ENCODE measurements around the gene HAGH. TPM values are rescaled to one million over a fixed set of nuclear protein-coding genes. Genes with fewer than 3 reads are reported as not detected.

The HAGH gene
- total RNA-seq, 1 experiment from 2014 or later = 36.0 TPM

DNA sequence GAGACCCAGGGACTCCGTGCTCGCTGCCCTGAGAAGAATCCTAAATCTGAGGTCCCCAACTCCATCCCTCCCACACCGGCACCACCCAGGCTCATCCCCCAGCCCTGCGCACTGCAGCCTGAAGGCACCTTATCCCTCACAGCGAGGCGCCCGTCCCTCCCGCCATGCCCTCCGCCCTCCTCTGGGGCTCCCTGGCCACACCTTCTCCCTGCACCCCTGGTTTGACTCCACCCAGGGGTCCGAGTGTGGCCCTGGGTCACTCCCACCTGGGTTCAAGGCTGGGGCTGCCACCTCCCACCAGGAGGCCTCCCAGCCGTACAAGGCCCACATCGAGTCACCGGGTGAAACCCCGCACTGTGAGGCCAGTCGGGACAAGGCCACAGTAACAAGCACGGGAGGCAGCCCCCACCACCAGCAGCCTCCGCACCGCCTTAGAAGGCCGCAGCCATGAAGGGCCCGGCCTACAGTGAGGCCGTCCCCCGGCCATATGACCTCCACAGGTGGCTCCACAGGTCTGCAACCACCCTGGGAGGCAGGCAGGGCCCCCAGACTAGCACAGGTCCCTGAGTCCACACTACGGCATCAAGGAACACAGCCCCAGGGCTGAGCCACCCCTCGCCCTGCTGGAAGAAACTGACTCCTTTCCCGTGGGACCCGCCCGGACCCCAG lies 8.3 kb downstream of the HAGH start (continued):
- TF ChIP-seq ZNF671 (CRISPR knock-in tag; IDR thresholded peaks at IDR 0.05) = no peak
- TF ChIP-seq NFE2L1 (CRISPR knock-in tag; IDR thresholded peaks at IDR 0.05) = no peak
- TF ChIP-seq, protein P1, sequence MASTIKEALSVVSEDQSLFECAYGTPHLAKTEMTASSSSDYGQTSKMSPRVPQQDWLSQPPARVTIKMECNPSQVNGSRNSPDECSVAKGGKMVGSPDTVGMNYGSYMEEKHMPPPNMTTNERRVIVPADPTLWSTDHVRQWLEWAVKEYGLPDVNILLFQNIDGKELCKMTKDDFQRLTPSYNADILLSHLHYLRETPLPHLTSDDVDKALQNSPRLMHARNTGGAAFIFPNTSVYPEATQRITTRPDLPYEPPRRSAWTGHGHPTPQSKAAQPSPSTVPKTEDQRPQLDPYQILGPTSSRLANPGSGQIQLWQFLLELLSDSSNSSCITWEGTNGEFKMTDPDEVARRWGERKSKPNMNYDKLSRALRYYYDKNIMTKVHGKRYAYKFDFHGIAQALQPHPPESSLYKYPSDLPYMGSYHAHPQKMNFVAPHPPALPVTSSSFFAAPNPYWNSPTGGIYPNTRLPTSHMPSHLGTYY (CRISPR knock-in tag; IDR thresholded peaks at IDR 0.05) = no peak
- no peak for TF ChIP-seq IRF2 (CRISPR knock-in tag; IDR thresholded peaks at IDR 0.05; ENCODE audit: borderline replicate concordance, low read depth)

GRCh38 chr16:1817716-1818115 lies 8.9 kb downstream of the HAGH start:
- ChIA-PET CTCF (no interaction called here), POLR2A (no interaction called here)
- no peak for DNase-seq (ENCODE audit: low spot score)
- no peak for ATAC-seq
- TF ChIP-seq EMX1 (CRISPR knock-in tag; IDR thresholded peaks at IDR 0.05) (no peak), E2F5 (CRISPR knock-in tag; IDR thresholded peaks at IDR 0.05) (no peak), TCF7 (CRISPR knock-in tag; IDR thresholded peaks at IDR 0.05; ENCODE audit: low read depth) (no peak), FOXJ3 (CRISPR knock-in tag; IDR thresholded peaks at IDR 0.05; ENCODE audit: borderline replicate concordance) (no peak), TP53 (CRISPR knock-in tag; IDR thresholded peaks at IDR 0.05) (no peak), ZNF532 (CRISPR knock-in tag; IDR thresholded peaks at IDR 0.05; ENCODE audit: borderline replicate concordance) (no peak), MYBL2 (CRISPR knock-in tag; IDR thresholded peaks at IDR 0.05) (no peak), KAT7 (CRISPR knock-in tag; IDR thresholded peaks at IDR 0.05; ENCODE audit: borderline replicate concordance) (no peak), GRHL2 (CRISPR knock-in tag; IDR thresholded peaks at IDR 0.05; ENCODE audit: insufficient replicate concordance, severe bottlenecking) (no peak), NR2C2 (CRISPR knock-in tag; IDR thresholded peaks at IDR 0.05) (no peak), ZNF317 (CRISPR knock-in tag; IDR thresholded peaks at IDR 0.05; ENCODE audit: borderline replicate concordance, low read depth) (no peak), ETV6 (CRISPR knock-in tag; IDR thresholded peaks at IDR 0.05) (no peak), OVOL2 (CRISPR knock-in tag; IDR thresholded peaks at IDR 0.05; ENCODE audit: borderline replicate concordance) (no peak), ATF3 (CRISPR knock-in tag; conservative IDR thresholded peaks at IDR 0.05) (no peak), ZNF263 (CRISPR knock-in tag; IDR thresholded peaks at IDR 0.05; ENCODE audit: low read depth) (no peak), USF1 (CRISPR knock-in tag; IDR thresholded peaks at IDR 0.05) (no peak)
- TF ChIP-seq, protein P2, sequence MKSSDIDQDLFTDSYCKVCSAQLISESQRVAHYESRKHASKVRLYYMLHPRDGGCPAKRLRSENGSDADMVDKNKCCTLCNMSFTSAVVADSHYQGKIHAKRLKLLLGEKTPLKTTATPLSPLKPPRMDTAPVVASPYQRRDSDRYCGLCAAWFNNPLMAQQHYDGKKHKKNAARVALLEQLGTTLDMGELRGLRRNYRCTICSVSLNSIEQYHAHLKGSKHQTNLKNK (CRISPR knock-in tag; IDR thresholded peaks at IDR 0.05) = no peak
- TF ChIP-seq, protein P3, sequence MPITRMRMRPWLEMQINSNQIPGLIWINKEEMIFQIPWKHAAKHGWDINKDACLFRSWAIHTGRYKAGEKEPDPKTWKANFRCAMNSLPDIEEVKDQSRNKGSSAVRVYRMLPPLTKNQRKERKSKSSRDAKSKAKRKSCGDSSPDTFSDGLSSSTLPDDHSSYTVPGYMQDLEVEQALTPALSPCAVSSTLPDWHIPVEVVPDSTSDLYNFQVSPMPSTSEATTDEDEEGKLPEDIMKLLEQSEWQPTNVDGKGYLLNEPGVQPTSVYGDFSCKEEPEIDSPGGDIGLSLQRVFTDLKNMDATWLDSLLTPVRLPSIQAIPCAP (CRISPR knock-in tag; IDR thresholded peaks at IDR 0.05) = no peak
- H3K36me3 Mint-ChIP-seq = peaks cover 6% of the 10 kb centered on the region
- no peaks in the 10 kb centered on the region for H3K9me3 Mint-ChIP-seq
- H3K4me3 Mint-ChIP-seq = no peak overlapping the region
- H3K27me3 Mint-ChIP-seq (ENCODE audit: low read depth) = no peaks in the 10 kb centered on the region
- H3K27ac Mint-ChIP-seq = no peak overlapping the region
- H3K4me1 Mint-ChIP-seq = no peaks in the 10 kb centered on the region

Data from WTC11 (cell line).